Measurements from ENCODE around the gene STMN3. TPM values are rescaled to one million over a fixed set of nuclear protein-coding genes. Genes with fewer than 3 reads are reported as not detected.

Gene STMN3
- polyA plus RNA-seq, 1 of the 3 experiments (the other 2 are of a cell fraction), result 111 TPM

- TF ChIP-seq, protein P1, sequence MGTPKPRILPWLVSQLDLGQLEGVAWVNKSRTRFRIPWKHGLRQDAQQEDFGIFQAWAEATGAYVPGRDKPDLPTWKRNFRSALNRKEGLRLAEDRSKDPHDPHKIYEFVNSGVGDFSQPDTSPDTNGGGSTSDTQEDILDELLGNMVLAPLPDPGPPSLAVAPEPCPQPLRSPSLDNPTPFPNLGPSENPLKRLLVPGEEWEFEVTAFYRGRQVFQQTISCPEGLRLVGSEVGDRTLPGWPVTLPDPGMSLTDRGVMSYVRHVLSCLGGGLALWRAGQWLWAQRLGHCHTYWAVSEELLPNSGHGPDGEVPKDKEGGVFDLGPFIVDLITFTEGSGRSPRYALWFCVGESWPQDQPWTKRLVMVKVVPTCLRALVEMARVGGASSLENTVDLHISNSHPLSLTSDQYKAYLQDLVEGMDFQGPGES (IDR thresholded peaks at IDR 0.05; ENCODE audit: low read depth, low read length), result no peak
Measured at GRCh38 chr20:63686492-63687321, 33.5 kb upstream of the STMN3 start (continued).

- no peak for DNase-seq
- CTCF ChIA-PET, result interaction anchor here (1.5 kb wide), 1 partner anchor 12 kb away, joined by 3 read pairs; no protein-coding TSS in a partner anchor
- TF ChIP-seq YY1 (IDR thresholded peaks at IDR 0.05; ENCODE audit: low read depth) (no peak), POLR2AphosphoS5 (IDR thresholded peaks at IDR 0.05; ENCODE audit: low read depth, low read length) (no peak)
- Histone ChIP-seq H3K9me2 (no peaks in the 10 kb centered on the region), H3K36me3 (replicated peaks in 1 of 2; ENCODE audit: control insufficient read depth in 1 of 2, insufficient read depth in 2 of 2, low read length in 1 of 2) (peaks cover 0 to 3% of the 10 kb centered on the region in 2 experiments), H3K4me2 (no peak overlapping the region), H3K27me3 (ENCODE audit: insufficient read depth) (no peaks in the 10 kb centered on the region), H3K4me1 (ENCODE audit: control insufficient read depth in 1 of 2, insufficient read depth in 2 of 2, low read depth in 1 of 2, low read length in 1 of 2) (peaks cover 0 to 16% of the 10 kb centered on the region in 2 experiments; a peak in 3 of 4 replicates), H3K27ac (ENCODE audit: low read depth in 2 of 2, low read length in 1 of 2) (no peak overlapping the region), H2AFZ (ENCODE audit: low read depth) (no peak overlapping the region), H3K79me2 (ENCODE audit: insufficient read depth) (no peaks in the 10 kb centered on the region), H3K4me3 (ENCODE audit: low read depth in 2 of 2, low read length in 1 of 2) (no peak overlapping the region), H3K9me3 (no peaks in the 10 kb centered on the region), H4K20me1 (ENCODE audit: insufficient read depth) (no peaks in the 10 kb centered on the region), H3K9ac (no peak overlapping the region), H3F3A (replicated peaks; ENCODE audit: insufficient read depth) (peaks cover 12% of the 10 kb centered on the region)
- 97% methylated on average over 15 of the region's 24 CpGs for WGBS (ENCODE audit: low lambda C conversion rate)
- POLR2A ChIA-PET, result no interaction called here
Measured at GRCh38 chr20:63686094-63686491, 32.9 kb upstream of the STMN3 start.

- Histone ChIP-seq H3K79me2 (ENCODE audit: insufficient read depth) (no peaks in the 10 kb centered on the region), H3K27ac (ENCODE audit: low read depth in 2 of 2, low read length in 1 of 2) (no peak overlapping the region), H3K9ac (no peak overlapping the region), H4K20me1 (ENCODE audit: insufficient read depth) (no peaks in the 10 kb centered on the region), H3K36me3 (replicated peaks in 1 of 2; ENCODE audit: control insufficient read depth in 1 of 2, insufficient read depth in 2 of 2, low read length in 1 of 2) (peaks cover 0 to 6% of the 10 kb centered on the region in 2 experiments), H3K9me2 (no peaks in the 10 kb centered on the region), H3K9me3 (no peaks in the 10 kb centered on the region), H3K4me2 (no peak overlapping the region), H3F3A (replicated peaks; ENCODE audit: insufficient read depth) (peaks cover 12% of the 10 kb centered on the region), H3K4me3 (ENCODE audit: low read depth in 2 of 2, low read length in 1 of 2) (no peak overlapping the region), H3K27me3 (ENCODE audit: insufficient read depth) (no peaks in the 10 kb centered on the region), H3K4me1 (ENCODE audit: control insufficient read depth in 1 of 2, insufficient read depth in 2 of 2, low read depth in 1 of 2, low read length in 1 of 2) (peaks cover 0 to 16% of the 10 kb centered on the region in 2 experiments; a peak in 3 of 4 replicates), H2AFZ (ENCODE audit: low read depth) (no peak overlapping the region)
- POLR2A ChIA-PET, result no interaction called here
- CTCF ChIA-PET, result interaction anchor here (1.5 kb wide), 1 partner anchor 12 kb away, joined by 3 read pairs; no protein-coding TSS in a partner anchor
- 85% methylated on average over 9 of the region's 21 CpGs for WGBS (ENCODE audit: low lambda C conversion rate)
- DNase-seq, result no peak
- TF ChIP-seq CTCF (IDR thresholded peaks at IDR 0.05) (no peak), ZBTB33 (IDR thresholded peaks at IDR 0.05; ENCODE audit: borderline replicate concordance, low read depth) (no peak), RAD21 (IDR thresholded peaks at IDR 0.05; ENCODE audit: low read length) (no peak), RCOR1 (IDR thresholded peaks at IDR 0.05; ENCODE audit: low read length) (no peak), SMC3 (IDR thresholded peaks at IDR 0.05; ENCODE audit: low read depth, low read length) (no peak), FOXM1 (IDR thresholded peaks at IDR 0.05; ENCODE audit: low read depth) (no peak), NFIC (IDR thresholded peaks at IDR 0.05; ENCODE audit: borderline replicate concordance) (no peak), FOSL2 (IDR thresholded peaks at IDR 0.05; ENCODE audit: borderline replicate concordance, low read depth) (no peak), POLR2AphosphoS5 (IDR thresholded peaks at IDR 0.05; ENCODE audit: low read depth, low read length) (no peak), FOXJ3 (CRISPR knock-in tag; IDR thresholded peaks at IDR 0.05) (no peak), REST (IDR thresholded peaks at IDR 0.05; ENCODE audit: low read depth, low read length) (no peak), ELF1 (IDR thresholded peaks at IDR 0.05) (no peak)
Measured at GRCh38 chr20:63685269-63686026, 32.2 kb upstream of the STMN3 start.
